Measurements from ENCODE around the gene NEK9.

DNA sequence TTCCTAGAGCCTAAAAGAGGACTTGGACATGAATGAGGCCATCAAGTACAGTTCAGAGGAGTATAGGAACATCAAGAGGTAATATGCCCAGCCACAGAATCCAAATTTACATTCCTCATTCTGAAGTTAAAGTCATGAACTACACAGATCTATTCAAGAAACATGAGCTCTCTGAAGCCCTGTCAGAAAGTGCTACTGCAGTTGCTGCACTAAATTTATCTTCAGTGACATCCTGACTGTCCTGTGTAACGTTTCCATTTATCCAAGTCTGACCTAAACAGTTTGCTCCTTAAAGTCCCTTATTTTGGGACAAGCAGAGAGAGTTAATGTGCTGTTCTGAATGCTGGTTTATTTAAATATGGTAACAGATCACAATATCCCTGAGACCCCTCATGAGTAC, 28.2 kb downstream of the NEK9 start:
- TF ChIP-seq, protein P1, sequence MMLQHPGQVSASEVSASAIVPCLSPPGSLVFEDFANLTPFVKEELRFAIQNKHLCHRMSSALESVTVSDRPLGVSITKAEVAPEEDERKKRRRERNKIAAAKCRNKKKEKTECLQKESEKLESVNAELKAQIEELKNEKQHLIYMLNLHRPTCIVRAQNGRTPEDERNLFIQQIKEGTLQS (IDR thresholded peaks at IDR 0.05): no peak
- TF ChIP-seq TAF1 (conservative IDR thresholded peaks at IDR 0.05): no peak
- TF ChIP-seq, protein P2, sequence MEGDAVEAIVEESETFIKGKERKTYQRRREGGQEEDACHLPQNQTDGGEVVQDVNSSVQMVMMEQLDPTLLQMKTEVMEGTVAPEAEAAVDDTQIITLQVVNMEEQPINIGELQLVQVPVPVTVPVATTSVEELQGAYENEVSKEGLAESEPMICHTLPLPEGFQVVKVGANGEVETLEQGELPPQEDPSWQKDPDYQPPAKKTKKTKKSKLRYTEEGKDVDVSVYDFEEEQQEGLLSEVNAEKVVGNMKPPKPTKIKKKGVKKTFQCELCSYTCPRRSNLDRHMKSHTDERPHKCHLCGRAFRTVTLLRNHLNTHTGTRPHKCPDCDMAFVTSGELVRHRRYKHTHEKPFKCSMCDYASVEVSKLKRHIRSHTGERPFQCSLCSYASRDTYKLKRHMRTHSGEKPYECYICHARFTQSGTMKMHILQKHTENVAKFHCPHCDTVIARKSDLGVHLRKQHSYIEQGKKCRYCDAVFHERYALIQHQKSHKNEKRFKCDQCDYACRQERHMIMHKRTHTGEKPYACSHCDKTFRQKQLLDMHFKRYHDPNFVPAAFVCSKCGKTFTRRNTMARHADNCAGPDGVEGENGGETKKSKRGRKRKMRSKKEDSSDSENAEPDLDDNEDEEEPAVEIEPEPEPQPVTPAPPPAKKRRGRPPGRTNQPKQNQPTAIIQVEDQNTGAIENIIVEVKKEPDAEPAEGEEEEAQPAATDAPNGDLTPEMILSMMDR (IDR thresholded peaks at IDR 0.05; ENCODE audit: low read depth, low read length, missing input control): no peak
- TF ChIP-seq FOXA2 (IDR thresholded peaks at IDR 0.05): no peak
- no peak for TF ChIP-seq JUND (IDR thresholded peaks at IDR 0.05)
- TF ChIP-seq RXRA (IDR thresholded peaks at IDR 0.05): no peak
- TF ChIP-seq, protein P3, sequence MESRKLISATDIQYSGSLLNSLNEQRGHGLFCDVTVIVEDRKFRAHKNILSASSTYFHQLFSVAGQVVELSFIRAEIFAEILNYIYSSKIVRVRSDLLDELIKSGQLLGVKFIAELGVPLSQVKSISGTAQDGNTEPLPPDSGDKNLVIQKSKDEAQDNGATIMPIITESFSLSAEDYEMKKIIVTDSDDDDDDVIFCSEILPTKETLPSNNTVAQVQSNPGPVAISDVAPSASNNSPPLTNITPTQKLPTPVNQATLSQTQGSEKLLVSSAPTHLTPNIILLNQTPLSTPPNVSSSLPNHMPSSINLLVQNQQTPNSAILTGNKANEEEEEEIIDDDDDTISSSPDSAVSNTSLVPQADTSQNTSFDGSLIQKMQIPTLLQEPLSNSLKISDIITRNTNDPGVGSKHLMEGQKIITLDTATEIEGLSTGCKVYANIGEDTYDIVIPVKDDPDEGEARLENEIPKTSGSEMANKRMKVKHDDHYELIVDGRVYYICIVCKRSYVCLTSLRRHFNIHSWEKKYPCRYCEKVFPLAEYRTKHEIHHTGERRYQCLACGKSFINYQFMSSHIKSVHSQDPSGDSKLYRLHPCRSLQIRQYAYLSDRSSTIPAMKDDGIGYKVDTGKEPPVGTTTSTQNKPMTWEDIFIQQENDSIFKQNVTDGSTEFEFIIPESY (IDR thresholded peaks at IDR 0.05): no peak
- no peak for TF ChIP-seq REST (IDR thresholded peaks at IDR 0.05)
